NCI-H2081 (cell line): ENCODE data around the gene EPN1.

Source experiments
- DNase-seq, 2 experiments: peaks; one replicate each; lab custom pipeline; 2025; lab: John Stamatoyannopoulos, UW

Gene EPN1

DNA sequence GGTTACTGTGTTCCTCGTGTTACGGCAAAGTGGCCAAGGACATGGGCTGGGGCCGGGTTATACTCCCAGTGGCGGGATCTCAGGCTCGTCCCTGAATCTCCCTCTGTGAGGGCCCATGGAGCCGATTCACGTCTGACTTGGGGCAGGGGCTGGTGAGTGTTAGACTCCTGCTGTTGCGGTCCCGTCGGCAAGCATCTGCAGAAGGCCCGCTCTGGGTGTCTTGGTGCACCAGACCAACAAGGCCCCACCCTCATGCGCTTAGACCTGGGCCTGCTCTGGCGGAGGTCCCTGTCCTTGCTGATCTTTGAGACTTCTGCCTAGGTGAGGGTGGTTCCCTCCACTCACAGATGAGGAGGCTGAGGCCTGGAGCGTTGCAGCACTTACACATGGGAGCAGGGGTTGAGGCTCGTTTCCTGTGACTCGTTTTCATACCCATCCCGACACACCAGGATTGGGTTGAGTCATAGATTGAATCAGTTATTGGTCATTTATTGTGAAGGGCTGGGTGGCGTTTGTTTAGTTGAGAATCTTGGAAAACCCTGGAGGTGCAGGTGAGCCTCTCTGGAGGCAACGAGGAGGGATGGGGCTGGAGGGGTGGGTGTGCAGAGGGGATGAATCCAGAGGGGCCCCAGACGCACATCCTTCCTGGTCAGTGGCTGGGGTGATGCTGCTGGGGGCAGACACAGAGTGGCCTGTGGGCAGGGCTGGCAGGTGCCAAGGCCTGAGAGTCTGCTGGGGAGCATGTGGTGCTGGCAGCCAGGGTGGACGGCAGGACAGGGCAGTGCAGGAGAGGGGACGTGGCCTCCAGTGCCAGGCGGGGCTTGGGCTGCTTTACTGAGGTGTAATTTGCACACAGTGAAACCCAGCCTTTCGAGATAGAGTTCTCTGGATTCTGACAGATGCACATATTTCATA, 4.6 kb downstream of the EPN1 start:
- no peak for DNase-seq

- no peak for DNase-seq
Measured at GRCh38 chr19:55680339-55681130, 5.5 kb downstream of the EPN1 start.

GRCh38 chr19:55681131-55682092, 6.4 kb downstream of the EPN1 start:
- no peak for DNase-seq

GRCh38 chr19:55683449-55684261, 8.6 kb downstream of the EPN1 start:
- no peak for DNase-seq

GRCh38 chr19:55684946-55685681, 10.1 kb downstream of the EPN1 start:
- no peak for DNase-seq

DNA sequence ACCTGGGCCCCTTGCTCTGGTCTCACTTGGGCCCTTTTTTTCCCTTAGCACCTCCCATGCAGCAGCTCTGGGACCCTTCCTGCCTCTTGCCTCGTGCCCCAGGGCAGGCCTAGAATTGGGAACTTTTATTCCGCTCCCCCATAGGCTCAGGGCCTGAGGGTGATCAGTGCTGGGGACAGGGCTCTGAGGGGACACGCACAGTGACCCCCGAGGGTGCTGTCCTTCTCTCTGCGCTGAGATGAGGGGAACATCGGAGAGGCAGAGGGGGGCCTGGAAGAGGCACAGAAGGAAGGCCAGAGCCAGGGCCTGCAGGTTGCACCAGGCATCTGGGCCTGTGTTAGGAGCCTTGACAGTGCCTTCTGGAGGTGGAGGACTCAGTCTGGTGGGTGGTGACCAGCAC, 10.8 kb downstream of the EPN1 start:
- no peak for DNase-seq

- no peak for DNase-seq
Measured at GRCh38 chr19:55686311-55687050, 11.5 kb downstream of the EPN1 start.

DNA sequence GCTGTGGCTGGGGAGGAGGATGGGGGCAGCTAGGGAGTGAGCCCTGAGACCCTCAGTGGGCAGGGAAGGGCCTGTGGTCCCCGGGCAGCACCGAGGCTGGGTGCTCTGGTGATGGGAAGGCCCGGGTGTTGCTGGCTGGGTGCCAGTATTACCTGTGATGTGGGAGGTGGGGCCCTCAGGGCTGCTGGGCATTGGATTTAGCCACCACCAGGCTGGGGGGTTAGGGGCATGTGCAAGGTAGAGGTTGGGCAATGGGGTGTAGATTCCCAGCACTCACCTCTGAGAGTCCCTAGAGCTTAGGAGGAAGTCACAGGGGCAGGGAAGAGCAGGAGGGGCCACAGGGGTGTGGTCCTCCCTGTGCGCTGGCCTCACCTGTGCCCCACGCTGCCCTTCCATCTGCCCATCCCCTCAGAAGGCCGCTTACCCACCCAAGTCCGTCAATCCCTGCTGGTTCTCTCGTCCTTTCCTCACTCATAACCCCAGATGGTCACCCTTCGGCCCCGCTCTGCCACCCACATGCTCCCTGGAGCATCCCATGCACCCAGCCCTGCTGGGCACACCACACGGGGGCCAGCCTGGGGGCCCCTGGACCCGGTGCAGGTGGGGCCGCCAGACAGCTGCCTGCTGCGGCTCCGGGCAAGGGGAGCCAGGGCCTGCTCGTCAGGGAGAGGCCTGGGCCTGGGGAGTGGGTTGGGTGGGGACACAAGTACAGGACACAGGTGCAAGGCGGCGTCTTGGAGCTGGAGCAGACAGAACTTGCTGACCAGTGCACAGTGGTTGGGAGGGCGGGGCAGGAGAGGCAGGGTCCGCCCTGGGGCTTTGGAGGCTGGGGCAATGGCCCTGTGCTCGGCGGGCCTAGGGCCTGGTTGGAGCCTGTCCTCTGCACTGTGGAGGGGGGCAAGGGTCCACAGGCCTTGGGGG, 12.5 kb downstream of the EPN1 start:
- DNase-seq, result no peak

DNA sequence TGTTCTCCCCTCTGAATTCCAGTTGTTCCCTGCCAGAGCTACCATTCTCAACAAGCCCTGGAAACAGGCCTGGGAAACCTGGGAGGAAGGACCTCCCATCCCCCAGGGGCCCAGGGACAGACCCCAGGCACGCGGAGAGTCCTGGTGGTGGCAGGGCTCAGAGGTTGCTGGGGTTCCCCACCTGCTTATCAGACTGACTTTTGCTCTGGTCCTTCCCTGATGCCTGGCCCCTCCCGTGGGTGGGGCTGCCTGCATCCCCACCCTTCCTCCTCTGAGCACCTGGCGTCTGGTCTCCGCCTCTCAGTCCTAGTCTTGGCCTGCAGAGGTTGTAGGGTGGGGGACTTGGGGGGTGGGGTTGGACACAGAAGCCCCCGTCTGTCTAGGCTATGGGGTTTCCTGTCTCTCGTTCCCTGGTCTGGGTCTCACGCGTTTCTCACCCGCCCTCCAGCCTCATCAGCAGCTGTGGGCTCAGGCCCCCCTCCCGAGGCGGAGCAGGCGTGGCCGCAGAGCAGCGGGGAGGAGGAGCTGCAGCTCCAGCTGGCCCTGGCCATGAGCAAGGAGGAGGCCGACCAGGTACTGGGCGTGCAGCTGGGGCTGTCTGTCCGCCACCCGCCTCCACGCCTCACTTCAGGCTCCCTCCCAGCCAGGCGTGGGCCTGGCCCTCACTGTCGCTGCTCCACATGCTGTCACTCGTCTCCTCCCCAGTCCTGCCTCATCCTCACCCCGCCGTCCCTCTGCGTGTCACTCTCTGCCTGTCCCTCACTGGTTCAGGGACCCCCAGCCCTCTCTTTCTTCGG, 13.6 kb downstream of the EPN1 start:
- peak; percentile 48 to 53 for DNase-seq

DNA sequence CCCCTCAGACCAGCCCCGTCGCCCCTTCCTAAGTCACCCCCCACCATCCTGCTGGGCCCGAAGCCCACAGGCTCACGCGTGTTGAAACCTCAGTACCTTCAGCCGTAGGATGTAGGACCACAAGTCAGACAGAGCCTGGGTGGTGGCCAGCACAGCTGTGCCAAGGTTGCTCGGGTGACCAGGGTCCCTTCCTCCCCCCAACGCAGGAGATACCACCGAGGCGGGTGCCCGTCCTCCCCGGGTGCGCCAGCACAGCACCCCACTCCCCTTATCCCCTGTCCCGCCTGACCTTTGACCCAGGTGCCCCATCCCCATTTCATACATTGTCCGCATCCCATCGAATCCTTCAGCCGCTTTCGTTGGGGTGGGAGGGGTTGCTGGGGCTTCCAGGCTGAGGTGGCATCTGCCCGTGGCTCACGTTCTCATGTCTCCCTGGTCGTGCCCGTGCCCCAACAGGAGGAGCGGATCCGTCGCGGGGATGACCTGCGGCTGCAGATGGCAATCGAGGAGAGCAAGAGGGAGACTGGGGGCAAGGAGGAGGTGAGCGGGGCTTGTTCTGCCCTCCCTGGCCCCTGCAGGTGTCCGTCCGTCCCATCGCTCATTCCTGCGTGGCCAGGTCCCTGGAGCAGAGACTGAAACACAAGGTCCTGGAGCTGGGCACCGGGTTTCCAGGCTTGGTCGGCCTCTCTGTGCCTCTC, 14.5 kb downstream of the EPN1 start:
- DNase-seq, result no peak

GRCh38 chr19:55690109-55690768, 15.2 kb downstream of the EPN1 start:
- no peak for DNase-seq

DNA sequence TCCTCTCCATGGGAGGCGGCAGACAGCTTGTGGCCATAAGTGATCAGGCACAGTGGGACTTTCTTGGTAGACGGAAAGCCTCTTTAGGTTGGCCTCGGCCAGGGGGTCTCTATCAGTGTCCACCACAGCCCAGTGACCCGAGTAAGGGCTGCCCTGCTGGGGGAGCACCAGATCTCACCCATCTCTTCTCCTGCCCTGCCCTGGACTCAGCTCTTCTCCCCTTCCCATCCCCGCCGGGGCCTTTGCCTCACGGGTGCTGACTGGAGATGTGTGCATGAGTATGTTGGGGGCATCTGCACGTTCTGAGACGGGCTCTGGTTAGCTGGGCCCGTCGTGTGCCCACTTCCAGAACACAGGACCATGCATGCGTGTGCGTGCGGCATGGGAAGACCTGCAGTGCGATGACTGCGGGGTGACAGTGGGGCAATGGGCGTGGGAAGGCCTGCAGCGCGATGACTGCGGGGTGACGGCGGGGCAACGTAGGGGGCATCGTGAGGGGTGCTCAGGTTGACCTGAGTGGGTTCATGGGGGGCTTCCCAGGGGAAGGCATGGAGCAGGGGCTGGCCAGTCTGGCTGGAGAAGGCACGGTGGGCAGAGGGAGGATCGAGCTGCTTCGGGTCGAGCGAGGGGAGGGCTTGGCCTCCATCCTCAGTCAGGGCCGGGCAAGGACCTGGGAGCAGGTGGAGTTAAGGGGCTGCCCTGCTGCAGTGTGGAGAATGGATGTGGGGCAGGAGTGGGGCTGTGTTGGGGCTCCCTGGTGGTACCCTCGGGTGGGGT, 15.9 kb downstream of the EPN1 start:
- no peak for DNase-seq

GRCh38 chr19:55691561-55692481, 16.8 kb downstream of the EPN1 start:
- DNase-seq, result no peak

- no peak for DNase-seq
Measured at GRCh38 chr19:55692681-55693081, 17.7 kb downstream of the EPN1 start.
